T-cell (primary cell): Measurements from ENCODE around the gene RPL27. TPM values are rescaled to one million over a fixed set of nuclear protein-coding genes. Genes with fewer than 3 reads are reported as not detected.

Experiments
- ATAC-seq, 4 experiments: fragments of 200-7000 bp in 3 of 4; fragments of 150-1000 bp in 1 of 4; cut with Tn5 transposase; replicated peaks in 1 of 4; 1 replicate in 3 of 4; 2 replicates in 1 of 4; pipeline ENCODE4 v1.10.0; 2021; ENCODE audit warnings: moderate library complexity in 3 of 4, mild to moderate bottlenecking in 2 of 4, moderate number of reproducible peaks in 1 of 4
- CTCF ChIA-PET, 2 donors: fragments of 300-600 bp; sonication (Branson Sonifier 250); formaldehyde crosslinking; loops; one replicate each; lab custom pipeline; 2022; ENCODE audit warnings: antibody characterized with exemption in 2 of 2; lab: Charles Lee
- POLR2A ChIA-PET, 2 donors: fragments of 300-600 bp; sonication (Branson Sonifier 250); formaldehyde crosslinking; loops; one replicate each; lab custom pipeline; 2022; ENCODE audit warnings: antibody characterized with exemption in 2 of 2; lab: Charles Lee
- DNase-seq, 35 experiments: peaks; one replicate each; pipeline versions ENCODE4 v3.0.0 to v3.0.0-alpha.2; 2013 to 2023
- H3K27ac ChIP-seq: one replicate; pipeline ENCODE4 v1.5.1; 2013; ENCODE audit warnings: low read length
- H3K27me3 ChIP-seq, 2 experiments: replicated peaks in 1 of 2; 1 replicate in 1 of 2; 2 replicates in 1 of 2; pipeline versions ENCODE4 v1.6.1 to v1.7.0; 2013; ENCODE audit warnings: low read length in 1 of 2, mixed read lengths in 1 of 2; ENCODE audit not compliant: control insufficient read depth in 2 of 2, insufficient read depth in 2 of 2; ENCODE audit errors: extremely low read depth in 1 of 2
- H3K36me3 ChIP-seq, 2 donors: 1 replicate in 1 of 2; 2 replicates in 1 of 2; pipeline versions ENCODE4 v1.6.1 to v1.7.0; 2013; ENCODE audit warnings: low read length in 1 of 2; ENCODE audit not compliant: control insufficient read depth in 2 of 2, insufficient read depth in 1 of 2; ENCODE audit errors: extremely low read depth in 1 of 2
- H3K4me1 ChIP-seq, 2 experiments: 1 replicate in 1 of 2; 2 replicates in 1 of 2; pipeline versions ENCODE4 v1.6.1 to v1.7.0; 2013; ENCODE audit warnings: low read length in 2 of 2, mixed read lengths in 1 of 2; ENCODE audit not compliant: insufficient read depth in 2 of 2, control insufficient read depth in 1 of 2; ENCODE audit errors: extremely low read depth in 1 of 2
- H3K4me3 ChIP-seq, 2 donors: 1 replicate in 1 of 2; 2 replicates in 1 of 2; pipeline versions ENCODE4 v1.5.1 to v1.7.0; 2013; ENCODE audit warnings: mild to moderate bottlenecking in 2 of 2, low read length in 1 of 2, moderate library complexity in 1 of 2; ENCODE audit not compliant: control insufficient read depth in 1 of 2; ENCODE audit errors: extremely low read depth in 1 of 2
- H3K9me3 ChIP-seq: 2 replicates; pipeline ENCODE4 v1.7.0; 2013
- H3K27ac Mint-ChIP-seq, 2 donors: one replicate each; pipeline ENCODE4 v1.8.0; 2020 to 2021; ENCODE audit warnings: mild to moderate bottlenecking in 2 of 2, mixed read lengths in 2 of 2
- H3K27me3 Mint-ChIP-seq, 2 donors: one replicate each; pipeline ENCODE4 v1.8.0; 2021 to 2022; ENCODE audit warnings: mixed read lengths in 2 of 2
- H3K36me3 Mint-ChIP-seq: one replicate; pipeline ENCODE4 v1.8.0; 2021; ENCODE audit warnings: mixed read lengths
- H3K4me1 Mint-ChIP-seq, 3 donors: one replicate each; pipeline ENCODE4 v1.8.0; 2020 to 2022; ENCODE audit warnings: mixed read lengths in 3 of 3, mild to moderate bottlenecking in 1 of 3
- H3K4me3 Mint-ChIP-seq, 3 donors: one replicate each; pipeline ENCODE4 v1.8.0; 2020 to 2022; ENCODE audit warnings: mild to moderate bottlenecking in 3 of 3, mixed read lengths in 3 of 3, moderate library complexity in 3 of 3
- H3K9me3 Mint-ChIP-seq, 3 donors: one replicate each; pipeline ENCODE4 v1.8.0; 2020 to 2022; ENCODE audit warnings: mixed read lengths in 3 of 3
- WGBS: methylation state at CpG from one replicate; pipeline ENCODE4 v1.1.5; 2013; ENCODE audit warnings: missing lambda C conversion rate; ENCODE audit not compliant: insufficient coverage; 5-methylcytosine and 5-hydroxymethylcytosine counted together
- total RNA-seq, 35 experiments: library from RNA in 6 of 35; stranded (reverse) in 6 of 35; fragments of 120-200 nt in 1 of 35; gene quantifications; one replicate each; pipeline versions ENCODE4 v1.2.1 to v1.2.4 and lab custom pipeline; 2013 to 2026

RPL27 gene
- total RNA-seq, 5 donors from 2014 or later (not counting 1 experiment from before 2014, with no cell fraction given): 1,254 to 1,790 (median 1,710) TPM

DNA sequence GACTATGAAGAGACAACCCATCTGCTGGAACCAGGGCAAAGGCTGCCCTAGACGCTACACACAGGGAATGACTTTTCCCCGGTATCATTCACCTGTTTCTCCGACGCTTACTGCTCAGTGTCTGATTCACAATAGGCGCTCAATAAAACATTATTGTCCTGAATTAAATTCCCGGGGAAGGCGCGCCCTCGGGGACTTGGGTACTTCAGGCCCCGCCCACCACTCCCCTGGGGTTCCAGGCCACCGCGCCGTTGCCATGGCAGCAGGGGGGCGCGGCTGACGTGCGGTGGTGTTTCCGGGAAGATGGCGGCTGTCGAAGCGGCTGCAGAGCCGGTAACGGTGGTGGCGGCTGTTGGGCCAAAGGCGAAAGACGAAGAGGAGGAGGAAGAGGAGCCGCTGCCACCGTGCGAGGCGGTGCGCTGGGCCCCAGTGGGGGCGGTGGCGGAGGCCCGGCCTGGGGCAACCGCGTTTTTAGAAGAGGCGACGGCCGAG, 17.9 kb upstream of the RPL27 start, which contains the start of gene RUNDC1:
TSS of gene RUNDC1 (plus strand) at position 292 of the 492 bp plus-strand sequence. CDS start at position 304, 12 bp downstream.
- Histone ChIP-seq H3K4me1 (peaks cover 13 to 23% of the 10 kb centered on the region in 2 experiments), H3K27ac (peak within 1 kb of the TSS; percentile 60), H3K36me3 (peaks cover 0 to 5% of the 10 kb centered on the region in 2 donors), H3K4me3 (peak within 1 kb of the TSS; percentile 69 to 83), H3K27me3 (no peaks in the 10 kb centered on the region), H3K9me3 (no peaks in the 10 kb centered on the region)
- no peaks in the 10 kb centered on the region for H3K27me3 Mint-ChIP-seq
- H3K36me3 Mint-ChIP-seq: peaks cover 8% of the 10 kb centered on the region
- WGBS: under 1% methylated on average over 39 of the region's 39 CpGs
- no peaks in the 10 kb centered on the region for H3K9me3 Mint-ChIP-seq
- peak within 1 kb of the TSS; percentile 97 to 99 (median 98) for H3K4me3 Mint-ChIP-seq
- DNase-seq (peak; percentile 78 to 95 (median 87)), ATAC-seq (peak; percentile 91 to 94 (median 92))
- peak within 1 kb of the TSS; percentile 96 to 97 for H3K27ac Mint-ChIP-seq
- peaks cover 32 to 40% (median 40%) of the 10 kb centered on the region in 3 donors for H3K4me1 Mint-ChIP-seq
- ChIA-PET CTCF (interaction anchor here in 1 of 2 donors (1.0 kb wide), 1 partner anchor 18 kb away, joined by 6 read pairs; the partner anchor contains the start of gene RPL27), POLR2A (no interaction called here)

DNA sequence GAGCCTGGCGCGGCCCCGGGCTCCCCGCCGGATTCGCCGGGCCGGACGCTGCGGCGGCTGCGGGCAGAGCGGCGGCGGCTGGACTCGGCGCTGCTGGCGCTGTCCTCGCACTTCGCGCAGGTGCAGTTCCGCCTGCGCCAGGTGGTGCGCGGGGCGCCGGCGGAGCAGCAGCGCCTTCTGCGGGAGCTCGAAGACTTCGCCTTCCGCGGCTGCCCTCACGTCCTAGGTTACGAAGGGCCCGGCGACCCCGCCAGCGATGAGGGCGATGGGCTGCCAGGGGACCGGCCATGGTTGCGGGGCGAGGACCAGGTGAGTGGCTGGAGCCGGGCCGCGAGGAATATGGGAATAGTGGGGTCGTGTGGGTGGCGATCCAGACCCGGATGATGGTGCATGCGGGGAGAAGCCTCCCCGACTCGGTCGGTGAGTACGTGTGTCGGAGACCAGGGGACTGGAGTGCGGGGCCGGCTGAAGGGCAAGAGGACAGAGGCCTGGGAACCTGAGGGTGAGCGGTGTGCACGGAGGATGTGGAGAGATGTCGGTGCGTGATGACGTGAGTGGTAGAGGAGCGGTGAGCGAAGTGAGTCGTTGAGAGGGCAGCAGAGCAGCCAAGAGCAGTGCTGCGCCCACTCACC, 17.3 kb upstream of the RPL27 start:
- H3K27ac Mint-ChIP-seq: peak overlapping the region; percentile 85 to 88
- H3K27me3 Mint-ChIP-seq: no peaks in the 10 kb centered on the region
- H3K4me3 Mint-ChIP-seq: peak overlapping the region; percentile 96 to 98 (median 96)
- Histone ChIP-seq H3K4me3 (peak overlapping the region; percentile 69 to 83), H3K36me3 (peaks cover 0 to 10% of the 10 kb centered on the region in 2 donors), H3K4me1 (peaks cover 13 to 23% of the 10 kb centered on the region in 2 experiments), H3K27me3 (no peaks in the 10 kb centered on the region), H3K9me3 (no peaks in the 10 kb centered on the region), H3K27ac (peak overlapping the region; percentile 31)
- H3K9me3 Mint-ChIP-seq: no peaks in the 10 kb centered on the region
- WGBS: under 1% methylated on average over 61 of the region's 67 CpGs
- peaks cover 12% of the 10 kb centered on the region for H3K36me3 Mint-ChIP-seq
- DNase-seq (peak in 34 of 35 experiments; percentile 7 to 75 (median 40)), ATAC-seq (peak; percentile 73 to 81 (median 76))
- CTCF ChIA-PET: interaction anchor here in 1 of 2 donors (1.0 kb wide), 1 partner anchor 17 kb away, joined by 6 read pairs; the partner anchor contains the start of gene RPL27
- POLR2A ChIA-PET: no interaction called here
- peaks cover 34 to 43% (median 40%) of the 10 kb centered on the region in 3 donors for H3K4me1 Mint-ChIP-seq

DNA sequence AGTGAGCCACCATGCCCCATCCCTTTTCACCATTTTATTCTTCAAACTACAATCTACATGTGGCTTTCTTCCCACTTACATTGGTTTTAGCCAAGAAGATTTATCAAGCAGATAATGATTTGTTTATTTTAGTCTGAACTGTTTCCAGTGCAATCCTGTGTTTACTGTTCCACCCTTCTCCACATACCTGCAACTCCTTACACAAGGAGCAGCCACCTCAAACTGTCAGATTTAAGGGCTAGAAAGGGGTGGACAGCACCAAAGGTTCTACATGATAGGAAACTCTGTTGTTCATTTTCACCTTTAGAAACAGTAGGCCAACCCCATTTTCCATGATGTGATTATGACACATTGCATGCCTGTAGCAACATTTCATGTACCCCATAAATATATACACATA, 16.0 kb upstream of the RPL27 start:
- ChIA-PET CTCF (interaction anchor here in 1 of 2 donors (0.6 kb wide), 1 partner anchor 13 kb away, joined by 7 read pairs; no protein-coding TSS in a partner anchor), POLR2A (interaction anchor here in 1 of 2 donors (0.7 kb wide), 1 partner anchor 13 kb away, joined by 5 read pairs; no protein-coding TSS in a partner anchor)
- DNase-seq: no peak
- Mint-ChIP-seq H3K27me3 (no peaks in the 10 kb centered on the region), H3K27ac (no peak overlapping the region), H3K4me3 (peak overlapping the region; percentile 96 to 98 (median 96)), H3K9me3 (no peaks in the 10 kb centered on the region), H3K4me1 (peaks cover 34 to 44% (median 40%) of the 10 kb centered on the region in 3 donors), H3K36me3 (peaks cover 18% of the 10 kb centered on the region)
- Histone ChIP-seq H3K4me1 (peaks cover 13 to 23% of the 10 kb centered on the region in 2 experiments), H3K27me3 (no peaks in the 10 kb centered on the region), H3K9me3 (no peaks in the 10 kb centered on the region), H3K27ac (no peak overlapping the region), H3K4me3 (no peak overlapping the region), H3K36me3 (peaks cover 5 to 20% of the 10 kb centered on the region in 2 donors)
- no peak for ATAC-seq

DNA sequence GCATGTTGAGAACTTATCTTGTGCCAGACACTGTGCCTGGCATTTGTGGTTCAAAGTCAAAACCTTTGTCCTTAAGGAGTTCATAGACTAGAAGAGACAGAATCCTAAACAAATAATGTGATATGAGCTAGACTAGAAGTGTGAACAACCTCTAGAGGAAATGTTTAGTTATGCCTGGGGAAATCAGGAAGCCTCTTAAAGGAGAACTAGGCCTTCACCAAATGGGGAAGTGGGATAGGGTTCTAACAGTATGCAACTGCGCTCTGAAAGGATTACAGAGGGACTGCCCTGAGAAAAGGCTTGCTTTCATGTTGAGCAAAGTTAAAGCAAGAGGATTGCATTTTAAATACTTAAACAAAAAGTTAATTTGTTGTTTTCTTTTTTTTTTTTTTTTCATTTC, 13.0 kb upstream of the RPL27 start:
- no CpG with 5 or more reads among the region's 1 CpG for WGBS
- H3K27ac ChIP-seq: no peak overlapping the region
- DNase-seq (no peak), ATAC-seq (no peak)
- CTCF ChIA-PET: interaction anchor here in 1 of 2 donors (0.7 kb wide), 1 partner anchor 13 kb away, joined by 3 read pairs; the partner anchor contains the start of gene RPL27
- H3K27ac Mint-ChIP-seq: no peak overlapping the region
- H3K4me1 Mint-ChIP-seq: peaks cover 25 to 33% (median 31%) of the 10 kb centered on the region in 3 donors
- POLR2A ChIA-PET: interaction anchor here in 1 of 2 donors (0.6 kb wide), 1 partner anchor 23 kb away, joined by 4 read pairs; no protein-coding TSS in a partner anchor
- H3K9me3 Mint-ChIP-seq: no peaks in the 10 kb centered on the region
- H3K4me3 ChIP-seq: no peak overlapping the region
- H3K4me3 Mint-ChIP-seq: no peak overlapping the region
- H3K4me1 ChIP-seq: peaks cover 11 to 15% of the 10 kb centered on the region in 2 experiments
- H3K36me3 ChIP-seq: peaks cover 7 to 48% of the 10 kb centered on the region in 2 donors
- H3K27me3 ChIP-seq: no peaks in the 10 kb centered on the region
- H3K36me3 Mint-ChIP-seq: peaks cover 35% of the 10 kb centered on the region
- H3K9me3 ChIP-seq: no peaks in the 10 kb centered on the region
- no peaks in the 10 kb centered on the region for H3K27me3 Mint-ChIP-seq

DNA sequence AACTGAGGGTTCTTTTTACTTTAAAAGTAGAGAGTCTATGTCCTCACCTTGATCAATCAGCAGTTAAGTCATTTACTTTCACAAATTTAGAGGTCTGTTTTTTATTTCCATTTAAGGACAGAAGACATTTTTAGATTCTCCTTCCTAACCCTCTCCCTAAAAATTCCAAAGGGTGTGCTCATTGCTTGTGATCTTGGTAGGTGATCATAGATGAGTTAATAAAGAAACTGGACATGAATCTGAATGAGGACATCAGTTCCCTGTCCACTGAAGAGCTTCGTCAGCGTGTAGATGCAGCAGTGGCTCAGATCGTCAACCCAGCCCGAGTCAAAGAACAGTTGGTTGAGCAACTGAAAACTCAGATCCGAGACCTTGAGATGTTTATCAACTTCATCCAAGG, 9.1 kb upstream of the RPL27 start:
- no peaks in the 10 kb centered on the region for H3K9me3 Mint-ChIP-seq
- H3K27ac ChIP-seq: no peak overlapping the region
- H3K27me3 Mint-ChIP-seq: no peaks in the 10 kb centered on the region
- H3K4me3 ChIP-seq: no peak overlapping the region
- DNase-seq (no peak), ATAC-seq (no peak)
- no peaks in the 10 kb centered on the region for H3K27me3 ChIP-seq
- peaks cover 6 to 12% (median 12%) of the 10 kb centered on the region in 3 donors for H3K4me1 Mint-ChIP-seq
- no peaks in the 10 kb centered on the region for H3K4me1 ChIP-seq
- no peaks in the 10 kb centered on the region for H3K9me3 ChIP-seq
- ChIA-PET CTCF (no interaction called here), POLR2A (no interaction called here)
- H3K36me3 ChIP-seq: peaks cover 21 to 70% of the 10 kb centered on the region in 2 donors
- H3K27ac Mint-ChIP-seq: no peak overlapping the region
- 100% methylated on average over 5 of the region's 5 CpGs for WGBS
- H3K36me3 Mint-ChIP-seq: peaks cover 52% of the 10 kb centered on the region
- H3K4me3 Mint-ChIP-seq: no peak overlapping the region
